Tibial nerve (tissue), 4 donors: ENCODE measurements around the gene MGAT3. TPM values are rescaled to one million over a fixed set of nuclear protein-coding genes. Genes with fewer than 3 reads are reported as not detected.

Experiments used
- DNase-seq, 2 donors: peaks; one replicate each; pipeline ENCODE4 v3.0.0-alpha.2; 2019; ENCODE audit warnings: low spot score in 2 of 2
- H3K27ac ChIP-seq, 4 donors: fragments of 200-600 bp; sonication (generic) in 3 of 4; one replicate each; pipeline ENCODE4 v1.5.1; 2017 to 2019; ENCODE audit warnings: mild to moderate bottlenecking in 1 of 4
- H3K27me3 ChIP-seq, 2 donors: fragments of 200-600 bp; sonication (generic) in 1 of 2; one replicate each; pipeline versions ENCODE4 v1.5.1 to v1.6.0; 2017 to 2019
- H3K36me3 ChIP-seq, 3 donors: fragments of 200-600 bp; sonication (generic); one replicate each; pipeline ENCODE4 v1.5.1; 2018 to 2019
- H3K4me1 ChIP-seq, 4 donors: fragments of 200-600 bp; sonication (generic) in 3 of 4; one replicate each; pipeline ENCODE4 v1.5.1; 2017 to 2019
- H3K4me3 ChIP-seq, 4 donors: fragments of 200-600 bp; sonication (generic) in 3 of 4; one replicate each; pipeline ENCODE4 v1.5.1; 2017 to 2019; ENCODE audit warnings: mild to moderate bottlenecking in 1 of 4, moderate library complexity in 1 of 4
- H3K9me3 ChIP-seq, 4 donors: fragments of 200-600 bp; sonication (generic) in 3 of 4; one replicate each; pipeline ENCODE4 v1.5.1; 2017 to 2019
- CTCF ChIP-seq, 5 experiments: fragments of 200-600 bp in 3 of 5; fragments of 450-650 bp in 2 of 5; sonication (generic) in 3 of 5; IDR thresholded peaks; one replicate each; pipeline ENCODE4 v1.5.1; 2016 to 2019; ENCODE audit warnings: antibody characterized with exemption in 5 of 5, mild to moderate bottlenecking in 3 of 5, moderate library complexity in 2 of 5
- EP300 ChIP-seq, 2 donors: sonication (generic); formaldehyde crosslinking; IDR thresholded peaks; one replicate each; pipeline ENCODE4 v1.6.1; 2017; ENCODE audit warnings: antibody characterized with exemption in 2 of 2, mild to moderate bottlenecking in 1 of 2
- POLR2A ChIP-seq, 2 donors: fragments of 450-650 bp; IDR thresholded peaks; one replicate each; pipeline ENCODE4 v1.6.1; 2017; ENCODE audit warnings: antibody characterized with exemption in 2 of 2, mild to moderate bottlenecking in 2 of 2, moderate library complexity in 2 of 2
- WGBS, 2 donors: methylation state at CpG; one replicate each; pipeline ENCODE4 v1.1.5; 2018; 5-methylcytosine and 5-hydroxymethylcytosine counted together
- total RNA-seq, 4 donors: library from RNA; depleted of rRNA; stranded (reverse); fragments of >200 nt; gene quantifications; one replicate each; pipeline ENCODE4 v1.1.0, GENCODE V29; 2016

The MGAT3 gene
- total RNA-seq, 4 donors from 2014 or later = 26.2 to 32.7 (median 32.2) TPM

DNA sequence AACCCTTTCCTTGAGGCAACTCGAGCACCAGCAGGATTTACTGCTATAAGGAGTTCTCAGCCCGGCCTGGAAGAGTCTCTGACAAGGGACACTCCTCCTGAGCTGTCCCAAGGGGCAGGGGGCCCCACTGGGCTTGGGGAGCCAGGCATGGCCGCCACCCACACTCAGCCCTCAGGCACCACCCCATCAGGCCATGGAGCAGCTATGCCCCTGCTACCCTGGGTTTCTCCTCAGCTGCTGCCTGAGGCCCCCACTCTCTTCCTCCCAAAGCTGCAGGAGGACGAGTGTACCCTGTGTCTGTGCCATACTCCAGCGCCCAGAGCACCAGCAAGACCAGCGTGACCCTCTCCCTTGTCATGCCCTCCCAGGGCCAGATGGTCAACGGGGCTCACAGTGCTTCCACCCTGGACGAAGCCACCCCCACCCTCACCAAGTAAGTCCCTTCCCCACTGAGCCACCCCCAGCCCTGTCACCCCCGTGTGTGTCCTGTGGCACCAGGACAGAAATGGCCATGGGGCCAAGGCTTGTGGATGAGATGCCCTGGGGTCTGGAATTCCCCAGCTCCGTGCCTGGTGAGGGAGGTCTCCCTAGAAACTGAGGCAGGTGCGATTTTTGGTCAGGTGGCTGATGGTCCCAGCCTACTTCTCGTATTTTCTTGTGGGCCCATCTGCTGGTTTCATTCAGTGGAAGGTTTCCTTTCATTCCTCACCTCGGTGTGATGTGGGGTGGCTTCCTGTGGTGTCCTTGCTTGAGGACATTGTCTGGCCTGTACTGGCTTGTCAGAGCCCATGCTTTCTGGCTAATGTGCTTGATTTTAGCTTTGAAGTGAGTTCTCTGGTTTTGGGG, 28.8 kb upstream of the MGAT3 start:
- peaks cover 0 to 93% (median 12%) of the 10 kb centered on the region in 3 donors for H3K36me3 ChIP-seq
- TF ChIP-seq EP300 (IDR thresholded peaks at IDR 0.05) (no peak), POLR2A (IDR thresholded peaks at IDR 0.05) (no peak), CTCF (IDR thresholded peaks at IDR 0.05) (no peak)
- no peak overlapping the region for H3K4me3 ChIP-seq
- DNase-seq = no peak
- H3K27me3 ChIP-seq = no peaks in the 10 kb centered on the region
- H3K9me3 ChIP-seq = no peaks in the 10 kb centered on the region
- peak overlapping the region in 2 of 4 donors; percentile 91 to 96 for H3K27ac ChIP-seq
- H3K4me1 ChIP-seq = peaks cover 0 to 47% (median 31%) of the 10 kb centered on the region in 4 donors
- 77 to 86% methylated on average over 8 to 13 of the region's 13 CpGs for WGBS, 2 donors

GRCh38 chr22:39428597-39429071, 28.2 kb upstream of the MGAT3 start:
- H3K27ac ChIP-seq = peak overlapping the region; percentile 73 to 96 (median 84)
- TF ChIP-seq POLR2A (IDR thresholded peaks at IDR 0.05) (no peak), CTCF (IDR thresholded peaks at IDR 0.05) (no peak), EP300 (IDR thresholded peaks at IDR 0.05) (no peak)
- no peaks in the 10 kb centered on the region for H3K9me3 ChIP-seq
- peaks cover 0 to 95% (median 12%) of the 10 kb centered on the region in 3 donors for H3K36me3 ChIP-seq
- H3K4me1 ChIP-seq = peaks cover 0 to 51% (median 31%) of the 10 kb centered on the region in 4 donors
- WGBS, 2 donors = 63 to 80% methylated on average over 9 to 10 of the region's 10 CpGs
- no peak overlapping the region for H3K4me3 ChIP-seq
- DNase-seq = no peak
- H3K27me3 ChIP-seq = no peaks in the 10 kb centered on the region

- peaks cover 0 to 57% (median 34%) of the 10 kb centered on the region in 4 donors for H3K4me1 ChIP-seq
- peaks cover 0 to 95% (median 12%) of the 10 kb centered on the region in 3 donors for H3K36me3 ChIP-seq
- H3K4me3 ChIP-seq = no peak overlapping the region
- no peak for DNase-seq
- 80 to 89% methylated on average over 13 of the region's 13 CpGs for WGBS, 2 donors
- no peak for TF ChIP-seq POLR2A (IDR thresholded peaks at IDR 0.05)
- no peak for TF ChIP-seq EP300 (IDR thresholded peaks at IDR 0.05)
- no peak for TF ChIP-seq CTCF (IDR thresholded peaks at IDR 0.05)
- peak overlapping the region; percentile 73 to 96 (median 84) for H3K27ac ChIP-seq
- H3K9me3 ChIP-seq = no peaks in the 10 kb centered on the region
- no peaks in the 10 kb centered on the region for H3K27me3 ChIP-seq
Observed at GRCh38 chr22:39429186-39429585, 27.6 kb upstream of the MGAT3 start.

DNA sequence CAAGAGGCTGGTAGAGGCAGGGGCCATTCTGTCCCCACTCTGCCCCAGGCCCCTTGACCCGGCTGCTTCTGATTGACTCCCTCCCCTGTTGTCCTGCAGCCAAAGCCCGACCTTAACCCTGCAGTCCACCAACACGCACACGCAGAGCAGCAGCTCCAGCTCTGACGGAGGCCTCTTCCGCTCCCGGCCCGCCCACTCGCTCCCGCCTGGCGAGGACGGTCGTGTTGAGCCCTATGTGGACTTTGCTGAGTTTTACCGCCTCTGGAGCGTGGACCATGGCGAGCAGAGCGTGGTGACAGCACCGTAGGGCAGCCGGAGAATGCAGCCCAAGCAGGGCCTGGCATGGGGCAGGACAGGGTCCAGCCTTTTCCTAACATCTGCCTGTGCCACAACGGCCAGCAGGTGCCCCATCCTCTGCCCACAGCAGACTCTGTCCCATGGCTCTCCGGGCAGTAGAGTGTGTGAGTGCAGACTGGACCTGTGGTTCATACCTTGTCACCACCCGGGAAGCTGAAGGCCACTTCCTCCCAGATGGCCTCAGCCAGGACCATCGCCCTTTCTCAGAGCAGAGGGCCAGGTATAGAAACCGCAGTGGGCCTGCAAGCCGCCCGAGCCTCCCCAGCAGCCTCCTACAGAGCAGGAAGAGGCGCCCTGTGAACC, 26.8 kb upstream of the MGAT3 start:
- peak overlapping the region; percentile 73 to 96 (median 84) for H3K27ac ChIP-seq
- H3K36me3 ChIP-seq = peaks cover 0 to 91% (median 12%) of the 10 kb centered on the region in 3 donors
- H3K4me3 ChIP-seq = no peak overlapping the region
- H3K27me3 ChIP-seq = no peaks in the 10 kb centered on the region
- no peak for DNase-seq
- H3K9me3 ChIP-seq = no peaks in the 10 kb centered on the region
- 48 to 62% methylated on average over 23 to 25 of the region's 27 CpGs for WGBS, 2 donors
- peaks cover 0 to 64% (median 37%) of the 10 kb centered on the region in 4 donors for H3K4me1 ChIP-seq
- peak in 1 of 2 donors; percentile 67 for TF ChIP-seq EP300 (IDR thresholded peaks at IDR 0.05)
- peak in 1 of 2 donors; percentile 15 for TF ChIP-seq POLR2A (IDR thresholded peaks at IDR 0.05)
- TF ChIP-seq CTCF (IDR thresholded peaks at IDR 0.05) = no peak
